ENCODE results near the gene PKLR. TPM values are rescaled to one million over a fixed set of nuclear protein-coding genes. Genes with fewer than 3 reads are reported as not detected.

PKLR gene
- total and polyA plus RNA-seq, 2 of the 8 experiments (the other 6 are each of a cell fraction or from before 2014, with no cell fraction given): 2.3 to 7.5 TPM

- peak within 1 kb of the TSS; percentile 27; the same call in 1 of the 2 replicates for H3K27ac ChIP-seq (ENCODE audit: low read depth, low read length)
- no peak within 1 kb of the TSS for H2BK12ac ChIP-seq (ENCODE audit: low read depth, low read length)
- no peak within 1 kb of the TSS for H3K56ac ChIP-seq (replicated peaks; ENCODE audit: insufficient read length, low read depth, low read length)
- H2BK20ac ChIP-seq (ENCODE audit: low read length): no peak within 1 kb of the TSS
- H3K9me3 ChIP-seq (ENCODE audit: insufficient read depth in 2 of 2, low read depth in 1 of 2, low read length in 1 of 2): no peaks in the 10 kb centered on the region
- peaks cover 5% of the 10 kb centered on the region for H3K23me2 ChIP-seq (ENCODE audit: low read depth, low read length)
- peak; percentile 55 for FAIRE-seq
- H3K27me3 ChIP-seq (replicated peaks in 1 of 4; ENCODE audit: control insufficient read depth in 3 of 4, extremely low read depth in 1 of 4, insufficient read depth in 3 of 4, low read length in 3 of 4): no peaks in the 10 kb centered on the region
- H2AK5ac ChIP-seq (ENCODE audit: low read depth, low read length): no peak within 1 kb of the TSS; the same call in 1 of the 2 replicates
- peak; percentile 90 to 95 for DNase-seq (ENCODE audit: low read depth in 1 of 2, low spot score in 2 of 2)
- 3% methylated on average over 45 of the region's 47 CpGs; no CpG with 5 or more reads in 1 of the 2 experiments for WGBS, 2 experiments (ENCODE audit: extremely low coverage in 1 of 2, insufficient coverage in 1 of 2, insufficient read length in 1 of 2, insufficient replicate concordance in 2 of 2, low coverage in 1 of 2, low lambda C conversion rate in 2 of 2, missing lambda C conversion rate in 1 of 2)
- H3K18ac ChIP-seq (ENCODE audit: extremely low read depth, low read length): peak within 1 kb of the TSS; percentile 63; the same call in 1 of the 2 replicates
- no peak within 1 kb of the TSS for H2BK120ac ChIP-seq (replicated peaks; ENCODE audit: low read depth, low read length)
- peaks cover 0 to 8% (median 4%) of the 10 kb centered on the region in 4 experiments; a peak in 3 of 7 replicates for H3K4me1 ChIP-seq (replicated peaks in 1 of 4; ENCODE audit: control insufficient read depth in 3 of 4, insufficient read depth in 4 of 4, low read length in 3 of 4)
- H3K79me1 ChIP-seq (ENCODE audit: low read depth, low read length): peaks cover 6% of the 10 kb centered on the region
- H2AFZ ChIP-seq (ENCODE audit: low read length): peak within 1 kb of the TSS; percentile 23; the same call in 1 of the 2 replicates
- H4K91ac ChIP-seq (replicated peaks; ENCODE audit: insufficient read length, low read length): no peak within 1 kb of the TSS
- H3K36me3 ChIP-seq (ENCODE audit: control insufficient read depth in 2 of 4, insufficient read depth in 4 of 4, low read length in 3 of 4): peaks cover 21 to 47% (median 42%) of the 10 kb centered on the region in 4 experiments
- H4K5ac ChIP-seq (ENCODE audit: insufficient read length, low read depth, low read length): peak within 1 kb of the TSS; percentile 3
- H3K4me3 ChIP-seq (ENCODE audit: extremely low read depth in 1 of 4, insufficient read depth in 2 of 4, low read depth in 3 of 4, low read length in 4 of 4): peak within 1 kb of the TSS; percentile 71 to 89 (median 76)
- H2BK5ac ChIP-seq (ENCODE audit: low read depth, low read length): peak within 1 kb of the TSS; percentile 83
- peak within 1 kb of the TSS; percentile 74 to 97 for H3K4me2 ChIP-seq (ENCODE audit: insufficient read depth in 1 of 2, low read depth in 2 of 2, low read length in 2 of 2)
- no peak within 1 kb of the TSS for H3K4ac ChIP-seq (replicated peaks; ENCODE audit: insufficient read length, low read depth, low read length)
- peak within 1 kb of the TSS; percentile 47; the same call in 1 of the 2 replicates for H4K8ac ChIP-seq (ENCODE audit: extremely low read depth, insufficient read depth, low read length)
- POLR2A ChIA-PET (ENCODE audit: partially characterized antibody): interaction anchor here (0.6 to 6.4 kb wide), 30 partner anchors 10 to 420 kb away, joined by 3 to 87 read pairs (median 4); partner anchors contain the start of genes CLK2, FDPS, HCN3 and PKLR
- peak within 1 kb of the TSS; percentile 61 to 70 (median 64) for H3K9ac ChIP-seq (replicated peaks in 1 of 4; ENCODE audit: extremely low read depth in 1 of 4, low read depth in 3 of 4, low read length in 3 of 4)
- no peak within 1 kb of the TSS for H3K14ac ChIP-seq (ENCODE audit: insufficient read length)
- CTCF ChIA-PET (ENCODE audit: partially characterized antibody): interaction anchor here (0.6 to 4.0 kb wide), 9 partner anchors 11 to 85 kb away, joined by 3 to 63 read pairs (median 5); no protein-coding TSS in a partner anchor
- H3K79me2 ChIP-seq (ENCODE audit: control insufficient read depth in 1 of 2, insufficient read depth in 2 of 2, low read length in 2 of 2): peaks cover 0 to 14% of the 10 kb centered on the region in 2 experiments; a peak in 1 of 4 replicates
- H4K20me1 ChIP-seq (replicated peaks in 1 of 2; ENCODE audit: control insufficient read depth in 1 of 2, insufficient read depth in 2 of 2, low read length in 2 of 2): peaks cover 0 to 1% of the 10 kb centered on the region in 2 experiments
- no peak within 1 kb of the TSS for H2BK15ac ChIP-seq (ENCODE audit: low read length)
- no peak within 1 kb of the TSS for H3K23ac ChIP-seq (ENCODE audit: insufficient read length)
- no peak for TF ChIP-seq TCF12 (IDR thresholded peaks at IDR 0.05; ENCODE audit: low read depth, low read length)
- no peak for TF ChIP-seq JUND (IDR thresholded peaks at IDR 0.05; ENCODE audit: low read length)
- TF ChIP-seq NANOG (IDR thresholded peaks at IDR 0.05; ENCODE audit: insufficient read depth, low read depth, low read length, poor library complexity, severe bottlenecking): no peak
- no peak for TF ChIP-seq JUN (IDR thresholded peaks at IDR 0.05; ENCODE audit: low read depth, low read length)
- peak; percentile 48 for TF ChIP-seq KDM4A (IDR thresholded peaks at IDR 0.05; ENCODE audit: low read depth, low read length, severe bottlenecking)
- peak; percentile 63 for TF ChIP-seq TEAD4 (IDR thresholded peaks at IDR 0.05; ENCODE audit: low read depth, low read length)
- peak; percentile 34; the same call in 1 of the 2 replicates for TF ChIP-seq GABPA (IDR thresholded peaks at IDR 0.05; ENCODE audit: borderline replicate concordance, insufficient read depth, low read length)
- peak; percentile 64 for TF ChIP-seq ASH2L (IDR thresholded peaks at IDR 0.05; ENCODE audit: low read length)
- TF ChIP-seq HDAC6 (IDR thresholded peaks at IDR 0.05; ENCODE audit: low read depth, low read length): no peak
- TF ChIP-seq EP300 (IDR thresholded peaks at IDR 0.05; ENCODE audit: borderline replicate concordance in 1 of 2, low read depth in 2 of 2, low read length in 2 of 2): no peak
- peak; percentile 82; the same call in 1 of the 2 replicates for TF ChIP-seq SP4 (IDR thresholded peaks at IDR 0.05; ENCODE audit: low read length)
Observed at GRCh38 chr1:155261852-155262673, 39.2 kb downstream of the PKLR start, which contains the start of gene SCAMP3. Gene SCAMP3, minus strand, starts transcription at chr1:155262360. Its CDS starts 209 bp downstream, at chr1:155262151.

Data from H1 (cell line).